HepG2 (cell line): ENCODE results near the gene GABRG3. TPM values are rescaled to one million over a fixed set of nuclear protein-coding genes. Genes with fewer than 3 reads are reported as not detected.

ENCODE experiments used
- ZNF430 ChIP-seq: sonication (generic); formaldehyde crosslinking; IDR thresholded peaks from 2 replicates; pipeline ENCODE4 v1.9.0; 2021; ENCODE audit warnings: mild to moderate bottlenecking, missing genetic modification reagents
- ZNF563 ChIP-seq: sonication (generic); formaldehyde crosslinking; IDR thresholded peaks from 2 replicates; pipeline ENCODE4 v1.8.0; 2022; ENCODE audit warnings: mild to moderate bottlenecking, moderate library complexity, missing genetic modification reagents
- ZNF616 ChIP-seq: sonication (generic); formaldehyde crosslinking; IDR thresholded peaks from 2 replicates; pipeline ENCODE4 v1.5.0; 2020; ENCODE audit warnings: low read depth, mild to moderate bottlenecking, missing genetic modification reagents
- ZNF674 ChIP-seq: sonication (generic); formaldehyde crosslinking; IDR thresholded peaks from 2 replicates; pipeline ENCODE4 v1.5.0; 2020; ENCODE audit warnings: low read depth, mild to moderate bottlenecking, missing genetic modification reagents
- ZNF839 ChIP-seq: sonication (generic); formaldehyde crosslinking; IDR thresholded peaks from 2 replicates; pipeline ENCODE4 v1.4.0; 2020; ENCODE audit warnings: missing genetic modification reagents, mild to moderate bottlenecking, borderline replicate concordance
- polyA plus RNA-seq, 8 experiments: library from polyadenylated mRNA; depleted of rRNA in 3 of 8; stranded (reverse) in 7 of 8; unstranded in 1 of 8; fragments of >200 nt; fragmentation: Illumina TruSeq in 4 of 8; extraction: Trizol in 4 of 8; gene quantifications; 2 replicates each; pipeline versions ENCODE4 v1.2.1 to v1.2.3, GENCODE V29; 2011 to 2016; ENCODE audit warnings: low read depth in 4 of 8, missing spikeins in 1 of 8, mixed read lengths in 1 of 8; ENCODE audit not compliant: insufficient read depth in 1 of 8
- total RNA-seq, 5 experiments: library from RNA; depleted of rRNA; stranded (reverse); fragments of >200 nt; fragmentation: Illumina TruSeq; extraction: Trizol; gene quantifications; 2 replicates each; pipeline ENCODE4 v1.2.3, GENCODE V29; 2016; ENCODE audit warnings: low read depth in 1 of 5
- TF ChIP-seq, protein P1 (sequence below): sonication (generic); formaldehyde crosslinking; IDR thresholded peaks from 2 replicates; pipeline ENCODE4 v1.5.1; 2020; ENCODE audit warnings: mild to moderate bottlenecking, missing genetic modification reagents, borderline replicate concordance
- TF ChIP-seq, protein P2 (sequence below): sonication (generic); formaldehyde crosslinking; IDR thresholded peaks from 2 replicates; pipeline ENCODE4 v1.5.1; 2020; ENCODE audit warnings: missing genetic modification reagents, mild to moderate bottlenecking, borderline replicate concordance

Gene GABRG3
- total and polyA plus RNA-seq, 2 of the 13 experiments (the other 11 are each of a cell fraction or from before 2014, with no cell fraction given), result not detected

DNA sequence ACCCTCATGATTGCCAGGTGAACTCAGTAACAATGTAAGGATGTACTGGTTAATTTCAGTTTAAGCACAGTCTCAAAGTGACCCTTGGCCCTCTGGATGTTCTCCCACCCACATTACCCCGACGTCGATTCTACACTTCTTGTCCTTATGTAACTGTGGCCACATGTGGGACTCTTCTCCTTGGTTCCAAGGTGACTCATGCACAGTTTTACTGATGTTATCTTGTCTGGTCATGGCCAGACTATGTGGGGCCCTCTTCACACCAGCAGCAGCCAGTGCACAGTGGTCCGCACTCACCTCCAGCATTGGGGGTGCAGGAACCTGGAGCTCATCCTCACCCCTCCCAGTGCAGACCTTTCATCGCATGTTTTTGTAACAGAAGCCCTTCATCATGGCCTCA, 608.8 kb downstream of the GABRG3 start (continued):
- TF ChIP-seq, protein P1, sequence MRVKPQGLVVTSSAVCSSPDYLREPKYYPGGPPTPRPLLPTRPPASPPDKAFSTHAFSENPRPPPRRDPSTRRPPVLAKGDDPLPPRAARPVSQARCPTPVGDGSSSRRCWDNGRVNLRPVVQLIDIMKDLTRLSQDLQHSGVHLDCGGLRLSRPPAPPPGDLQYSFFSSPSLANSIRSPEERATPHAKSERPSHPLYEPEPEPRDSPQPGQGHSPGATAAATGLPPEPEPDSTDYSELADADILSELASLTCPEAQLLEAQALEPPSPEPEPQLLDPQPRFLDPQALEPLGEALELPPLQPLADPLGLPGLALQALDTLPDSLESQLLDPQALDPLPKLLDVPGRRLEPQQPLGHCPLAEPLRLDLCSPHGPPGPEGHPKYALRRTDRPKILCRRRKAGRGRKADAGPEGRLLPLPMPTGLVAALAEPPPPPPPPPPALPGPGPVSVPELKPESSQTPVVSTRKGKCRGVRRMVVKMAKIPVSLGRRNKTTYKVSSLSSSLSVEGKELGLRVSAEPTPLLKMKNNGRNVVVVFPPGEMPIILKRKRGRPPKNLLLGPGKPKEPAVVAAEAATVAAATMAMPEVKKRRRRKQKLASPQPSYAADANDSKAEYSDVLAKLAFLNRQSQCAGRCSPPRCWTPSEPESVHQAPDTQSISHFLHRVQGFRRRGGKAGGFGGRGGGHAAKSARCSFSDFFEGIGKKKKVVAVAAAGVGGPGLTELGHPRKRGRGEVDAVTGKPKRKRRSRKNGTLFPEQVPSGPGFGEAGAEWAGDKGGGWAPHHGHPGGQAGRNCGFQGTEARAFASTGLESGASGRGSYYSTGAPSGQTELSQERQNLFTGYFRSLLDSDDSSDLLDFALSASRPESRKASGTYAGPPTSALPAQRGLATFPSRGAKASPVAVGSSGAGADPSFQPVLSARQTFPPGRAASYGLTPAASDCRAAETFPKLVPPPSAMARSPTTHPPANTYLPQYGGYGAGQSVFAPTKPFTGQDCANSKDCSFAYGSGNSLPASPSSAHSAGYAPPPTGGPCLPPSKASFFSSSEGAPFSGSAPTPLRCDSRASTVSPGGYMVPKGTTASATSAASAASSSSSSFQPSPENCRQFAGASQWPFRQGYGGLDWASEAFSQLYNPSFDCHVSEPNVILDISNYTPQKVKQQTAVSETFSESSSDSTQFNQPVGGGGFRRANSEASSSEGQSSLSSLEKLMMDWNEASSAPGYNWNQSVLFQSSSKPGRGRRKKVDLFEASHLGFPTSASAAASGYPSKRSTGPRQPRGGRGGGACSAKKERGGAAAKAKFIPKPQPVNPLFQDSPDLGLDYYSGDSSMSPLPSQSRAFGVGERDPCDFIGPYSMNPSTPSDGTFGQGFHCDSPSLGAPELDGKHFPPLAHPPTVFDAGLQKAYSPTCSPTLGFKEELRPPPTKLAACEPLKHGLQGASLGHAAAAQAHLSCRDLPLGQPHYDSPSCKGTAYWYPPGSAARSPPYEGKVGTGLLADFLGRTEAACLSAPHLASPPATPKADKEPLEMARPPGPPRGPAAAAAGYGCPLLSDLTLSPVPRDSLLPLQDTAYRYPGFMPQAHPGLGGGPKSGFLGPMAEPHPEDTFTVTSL (CRISPR knock-in tag), result no peak
- TF ChIP-seq ZNF839 (CRISPR knock-in tag) (no peak), ZNF674 (CRISPR knock-in tag) (no peak), ZNF430 (CRISPR knock-in tag) (no peak), ZNF616 (CRISPR knock-in tag) (no peak), ZNF563 (no peak)
- TF ChIP-seq, protein P2, sequence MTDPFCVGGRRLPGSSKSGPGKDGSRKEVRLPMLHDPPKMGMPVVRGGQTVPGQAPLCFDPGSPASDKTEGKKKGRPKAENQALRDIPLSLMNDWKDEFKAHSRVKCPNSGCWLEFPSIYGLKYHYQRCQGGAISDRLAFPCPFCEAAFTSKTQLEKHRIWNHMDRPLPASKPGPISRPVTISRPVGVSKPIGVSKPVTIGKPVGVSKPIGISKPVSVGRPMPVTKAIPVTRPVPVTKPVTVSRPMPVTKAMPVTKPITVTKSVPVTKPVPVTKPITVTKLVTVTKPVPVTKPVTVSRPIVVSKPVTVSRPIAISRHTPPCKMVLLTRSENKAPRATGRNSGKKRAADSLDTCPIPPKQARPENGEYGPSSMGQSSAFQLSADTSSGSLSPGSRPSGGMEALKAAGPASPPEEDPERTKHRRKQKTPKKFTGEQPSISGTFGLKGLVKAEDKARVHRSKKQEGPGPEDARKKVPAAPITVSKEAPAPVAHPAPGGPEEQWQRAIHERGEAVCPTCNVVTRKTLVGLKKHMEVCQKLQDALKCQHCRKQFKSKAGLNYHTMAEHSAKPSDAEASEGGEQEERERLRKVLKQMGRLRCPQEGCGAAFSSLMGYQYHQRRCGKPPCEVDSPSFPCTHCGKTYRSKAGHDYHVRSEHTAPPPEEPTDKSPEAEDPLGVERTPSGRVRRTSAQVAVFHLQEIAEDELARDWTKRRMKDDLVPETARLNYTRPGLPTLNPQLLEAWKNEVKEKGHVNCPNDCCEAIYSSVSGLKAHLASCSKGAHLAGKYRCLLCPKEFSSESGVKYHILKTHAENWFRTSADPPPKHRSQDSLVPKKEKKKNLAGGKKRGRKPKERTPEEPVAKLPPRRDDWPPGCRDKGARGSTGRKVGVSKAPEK, result no peak
